HepG2 (cell line): Measurements from ENCODE around the gene C19orf73. TPM values are rescaled to one million over a fixed set of nuclear protein-coding genes. Genes with fewer than 3 reads are reported as not detected.

Experiments
- ARHGAP35 ChIP-seq: sonication (generic); formaldehyde crosslinking; IDR thresholded peaks from 2 replicates; pipeline ENCODE4 v1.9.0; 2022; ENCODE audit warnings: mild to moderate bottlenecking, inconsistent platforms, moderate library complexity, missing genetic modification reagents, borderline replicate concordance
- ATF7 ChIP-seq, 2 experiments: fragments of 450-650 bp in 1 of 2; sonication (generic) in 1 of 2; formaldehyde crosslinking in 1 of 2; IDR thresholded peaks; 2 replicates each; pipeline versions ENCODE4 v1.4.0 to v1.6.1; 2016 to 2020; ENCODE audit warnings: antibody characterized with exemption in 1 of 2, mild to moderate bottlenecking in 1 of 2, missing genetic modification reagents in 1 of 2
- CREB3 ChIP-seq: sonication (generic); formaldehyde crosslinking; IDR thresholded peaks from 2 replicates; pipeline ENCODE4 v1.5.0; 2020; ENCODE audit warnings: missing genetic modification reagents
- FOXA1 ChIP-seq, 2 experiments: fragments of 450-650 bp in 1 of 2; sonication (generic) in 1 of 2; formaldehyde crosslinking in 1 of 2; IDR thresholded peaks; 2 replicates each; pipeline versions ENCODE4 v1.4.0 to v1.6.1; 2016 to 2020; ENCODE audit warnings: missing genetic modification reagents in 1 of 2
- GATA4 ChIP-seq: sonication (generic); IDR thresholded peaks from 2 replicates; pipeline ENCODE4 v1.6.1; 2016; ENCODE audit warnings: antibody characterized with exemption, low read depth, borderline replicate concordance
- GPBP1L1 ChIP-seq: sonication (generic); formaldehyde crosslinking; IDR thresholded peaks from 2 replicates; pipeline ENCODE4 v1.5.0; 2020; ENCODE audit warnings: mild to moderate bottlenecking, missing genetic modification reagents
- HIVEP1 ChIP-seq: sonication (generic); formaldehyde crosslinking; IDR thresholded peaks from 2 replicates; pipeline ENCODE4 v1.4.0; 2020; ENCODE audit warnings: mild to moderate bottlenecking, missing genetic modification reagents
- HOXA5 ChIP-seq: sonication (generic); formaldehyde crosslinking; IDR thresholded peaks from 2 replicates; pipeline ENCODE4 v1.4.0; 2020; ENCODE audit warnings: missing genetic modification reagents
- HOXD1 ChIP-seq: sonication (generic); formaldehyde crosslinking; IDR thresholded peaks from 2 replicates; pipeline ENCODE4 v1.5.0; 2020; ENCODE audit warnings: missing genetic modification reagents
- POGK ChIP-seq: sonication (generic); formaldehyde crosslinking; conservative IDR thresholded peaks from 2 replicates; pipeline ENCODE4 v1.8.0; 2022; ENCODE audit warnings: mild to moderate bottlenecking, moderate library complexity, missing genetic modification reagents
- SIX1 ChIP-seq: sonication (generic); formaldehyde crosslinking; IDR thresholded peaks from 2 replicates; pipeline ENCODE4 v1.4.0; 2020; ENCODE audit warnings: missing genetic modification reagents, borderline replicate concordance
- SMC3 ChIP-seq: IDR thresholded peaks from 2 replicates; pipeline ENCODE4 v1.6.1; 2011; ENCODE audit warnings: low read length, improper control_type of control experiment
- ZBTB14 ChIP-seq: sonication (generic); formaldehyde crosslinking; IDR thresholded peaks from 2 replicates; pipeline ENCODE4 v1.4.0; 2020; ENCODE audit warnings: missing genetic modification reagents
- ZNF160 ChIP-seq: sonication (generic); formaldehyde crosslinking; IDR thresholded peaks from 2 replicates; pipeline ENCODE4 v1.8.0; 2022; ENCODE audit warnings: mild to moderate bottlenecking, inconsistent platforms, missing genetic modification reagents
- ZNF20 ChIP-seq: sonication (generic); formaldehyde crosslinking; IDR thresholded peaks from 2 replicates; pipeline ENCODE4 v1.4.0; 2020; ENCODE audit warnings: mild to moderate bottlenecking, moderate library complexity, missing genetic modification reagents
- ZNF232 ChIP-seq: sonication (generic); formaldehyde crosslinking; IDR thresholded peaks from 2 replicates; pipeline ENCODE4 v1.4.0; 2020; ENCODE audit warnings: missing genetic modification reagents, borderline replicate concordance
- ZNF543 ChIP-seq: sonication (generic); formaldehyde crosslinking; IDR thresholded peaks from 2 replicates; pipeline ENCODE4 v1.4.0; 2020; ENCODE audit warnings: mild to moderate bottlenecking, missing genetic modification reagents
- ZNF775 ChIP-seq: sonication (generic); formaldehyde crosslinking; IDR thresholded peaks from 2 replicates; pipeline ENCODE4 v1.4.0; 2020; ENCODE audit warnings: missing genetic modification reagents, mild to moderate bottlenecking, moderate library complexity, borderline replicate concordance
- ZNF784 ChIP-seq: sonication (generic); formaldehyde crosslinking; IDR thresholded peaks from 2 replicates; pipeline ENCODE4 v1.5.1; 2020; ENCODE audit warnings: missing genetic modification reagents, mild to moderate bottlenecking, borderline replicate concordance
- ZNF792 ChIP-seq: IDR thresholded peaks from 2 replicates; pipeline ENCODE4 v1.6.1; 2016
- polyA plus RNA-seq, 8 experiments: library from polyadenylated mRNA; depleted of rRNA in 3 of 8; stranded (reverse) in 7 of 8; unstranded in 1 of 8; fragments of >200 nt; fragmentation: Illumina TruSeq in 4 of 8; extraction: Trizol in 4 of 8; gene quantifications; 2 replicates each; pipeline versions ENCODE4 v1.2.1 to v1.2.3, GENCODE V29; 2011 to 2016; ENCODE audit warnings: low read depth in 4 of 8, missing spikeins in 1 of 8, mixed read lengths in 1 of 8; ENCODE audit not compliant: insufficient read depth in 1 of 8
- total RNA-seq, 5 experiments: library from RNA; depleted of rRNA; stranded (reverse); fragments of >200 nt; fragmentation: Illumina TruSeq; extraction: Trizol; gene quantifications; 2 replicates each; pipeline ENCODE4 v1.2.3, GENCODE V29; 2016; ENCODE audit warnings: low read depth in 1 of 5

C19orf73 gene
- total and polyA plus RNA-seq, 2 of the 13 experiments (the other 11 are each of a cell fraction or from before 2014, with no cell fraction given): 1.4 to 1.5 TPM

GRCh38 chr19:49113762-49114629 is 4.9 kb downstream of the C19orf73 start, which contains the start of gene LIN7B (continued):
- TF ChIP-seq HOXD1 (no peak), POGK (CRISPR knock-in tag) (peak; percentile 85), ZNF160 (CRISPR knock-in tag) (no peak), ZNF775 (CRISPR knock-in tag) (no peak), HOXA5 (CRISPR knock-in tag) (0 out of 2 replicates have a peak, but pooled peaks have one; percentile 14), CREB3 (0 out of 2 replicates have a peak, but pooled peaks have one; percentile 28), ZNF232 (CRISPR knock-in tag) (no peak), GATA4 (no peak), FOXA1 (IDR thresholded peaks at IDR 0.05) (no peak), FOXA1 (CRISPR knock-in tag; IDR thresholded peaks at IDR 0.05) (no peak), SMC3 (no peak), ARHGAP35 (no peak), SIX1 (no peak), ZNF784 (CRISPR knock-in tag) (no peak; the same call in 1 of the 2 replicates), ZBTB14 (CRISPR knock-in tag) (no peak), ZNF792 (no peak), ZNF20 (CRISPR knock-in tag) (no peak), ZNF543 (no peak), ATF7 (IDR thresholded peaks at IDR 0.05) (no peak), ATF7 (CRISPR knock-in tag; IDR thresholded peaks at IDR 0.05) (no peak), HIVEP1 (CRISPR knock-in tag) (no peak), GPBP1L1 (CRISPR knock-in tag) (no peak)
